Loucy (cell line): ENCODE data around the gene COL25A1.

Experiments
- EZH2phosphoT487 ChIP-seq: fragments of 200-600 bp; IDR thresholded peaks from 2 replicates; pipeline ENCODE4 v1.6.1; 2018; ENCODE audit warnings: antibody characterized with exemption, mild to moderate bottlenecking, moderate library complexity, borderline replicate concordance
- TF ChIP-seq, protein P1 (sequence below): fragments of 200-600 bp; sonication (generic); conservative IDR thresholded peaks from 2 replicates; pipeline ENCODE4 v1.5.1; 2014; ENCODE audit warnings: mild to moderate bottlenecking, antibody characterized with exemption, low read length

- TF ChIP-seq, protein P1, sequence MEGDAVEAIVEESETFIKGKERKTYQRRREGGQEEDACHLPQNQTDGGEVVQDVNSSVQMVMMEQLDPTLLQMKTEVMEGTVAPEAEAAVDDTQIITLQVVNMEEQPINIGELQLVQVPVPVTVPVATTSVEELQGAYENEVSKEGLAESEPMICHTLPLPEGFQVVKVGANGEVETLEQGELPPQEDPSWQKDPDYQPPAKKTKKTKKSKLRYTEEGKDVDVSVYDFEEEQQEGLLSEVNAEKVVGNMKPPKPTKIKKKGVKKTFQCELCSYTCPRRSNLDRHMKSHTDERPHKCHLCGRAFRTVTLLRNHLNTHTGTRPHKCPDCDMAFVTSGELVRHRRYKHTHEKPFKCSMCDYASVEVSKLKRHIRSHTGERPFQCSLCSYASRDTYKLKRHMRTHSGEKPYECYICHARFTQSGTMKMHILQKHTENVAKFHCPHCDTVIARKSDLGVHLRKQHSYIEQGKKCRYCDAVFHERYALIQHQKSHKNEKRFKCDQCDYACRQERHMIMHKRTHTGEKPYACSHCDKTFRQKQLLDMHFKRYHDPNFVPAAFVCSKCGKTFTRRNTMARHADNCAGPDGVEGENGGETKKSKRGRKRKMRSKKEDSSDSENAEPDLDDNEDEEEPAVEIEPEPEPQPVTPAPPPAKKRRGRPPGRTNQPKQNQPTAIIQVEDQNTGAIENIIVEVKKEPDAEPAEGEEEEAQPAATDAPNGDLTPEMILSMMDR = no peak
- TF ChIP-seq EZH2phosphoT487 = no peak
Observed at GRCh38 chr4:108825737-108826136, 476.7 kb downstream of the COL25A1 start.
